CD4-positive, alpha-beta T cell treated with Interleukin-2 at 100 ng/mL for 4 hours (primary cell): Measurements from ENCODE around the gene A3GALT2.
"Not testable (repeated sequence)": the region's sequence is repeated elsewhere in the genome, so short reads cannot be mapped to it uniquely, and the experiment has no call there.

Source experiments
- DNase-seq: peaks from one replicate; pipeline ENCODE4 v3.0.0-alpha.2; 2020; ENCODE audit warnings: low spot score

A3GALT2 gene

GRCh38 chr1:33294071-33295010, 26.6 kb downstream of the A3GALT2 start:
- DNase-seq, result no peak

DNA sequence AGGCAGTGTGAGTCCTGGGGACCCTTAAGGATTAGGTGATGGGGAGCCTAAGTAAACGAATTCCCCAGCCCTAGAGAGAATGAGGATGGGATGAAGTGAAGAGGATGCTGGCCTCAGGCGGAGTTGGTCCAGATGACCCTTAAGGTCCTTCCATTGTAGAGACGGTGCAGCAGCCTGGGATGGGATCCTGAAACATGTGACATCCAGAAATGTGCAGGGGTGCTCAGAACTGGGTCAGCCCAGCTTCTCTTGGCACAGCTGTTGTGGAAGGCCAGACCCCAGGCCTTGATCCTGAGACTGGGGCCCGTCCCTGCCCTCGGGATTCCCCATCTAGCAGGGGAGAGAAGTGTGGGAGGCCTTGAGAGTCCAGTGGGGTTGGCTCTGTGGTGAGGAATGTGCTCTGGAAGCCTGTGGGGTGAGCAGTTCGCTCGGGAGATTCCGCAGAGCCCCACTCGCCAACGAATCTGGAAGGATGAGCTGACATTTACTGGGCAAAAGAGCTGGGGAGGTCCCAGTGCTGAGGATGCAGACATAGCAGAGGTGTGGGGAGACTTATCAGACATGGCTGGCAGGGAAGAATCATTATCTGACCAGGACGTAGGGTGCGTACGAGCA, 28.1 kb downstream of the A3GALT2 start:
- DNase-seq, result no peak

DNA sequence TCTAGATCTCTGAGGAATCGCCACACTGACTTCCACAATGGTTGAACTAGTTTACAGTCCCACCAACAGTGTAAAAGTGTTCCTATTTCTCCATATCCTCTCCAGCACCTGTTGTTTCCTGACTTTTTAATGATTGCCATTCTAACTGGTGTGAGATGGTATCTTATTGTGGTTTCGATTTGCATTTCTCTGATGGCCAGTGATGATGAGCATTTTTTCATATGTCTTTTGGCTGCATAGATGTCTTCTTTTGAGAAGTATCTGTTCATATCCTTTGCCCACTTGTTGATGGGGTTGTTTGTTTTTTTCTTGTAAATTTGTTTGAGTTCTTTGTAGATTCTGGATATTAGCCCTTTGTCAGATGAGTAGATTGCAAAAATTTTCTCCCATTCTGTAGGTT, 30.3 kb downstream of the A3GALT2 start:
- DNase-seq, result not testable (repeated sequence)

GRCh38 chr1:33289858-33290154, 31.1 kb downstream of the A3GALT2 start:
- no peak for DNase-seq

GRCh38 chr1:33288976-33289857, 31.7 kb downstream of the A3GALT2 start:
- DNase-seq, result no peak

DNA sequence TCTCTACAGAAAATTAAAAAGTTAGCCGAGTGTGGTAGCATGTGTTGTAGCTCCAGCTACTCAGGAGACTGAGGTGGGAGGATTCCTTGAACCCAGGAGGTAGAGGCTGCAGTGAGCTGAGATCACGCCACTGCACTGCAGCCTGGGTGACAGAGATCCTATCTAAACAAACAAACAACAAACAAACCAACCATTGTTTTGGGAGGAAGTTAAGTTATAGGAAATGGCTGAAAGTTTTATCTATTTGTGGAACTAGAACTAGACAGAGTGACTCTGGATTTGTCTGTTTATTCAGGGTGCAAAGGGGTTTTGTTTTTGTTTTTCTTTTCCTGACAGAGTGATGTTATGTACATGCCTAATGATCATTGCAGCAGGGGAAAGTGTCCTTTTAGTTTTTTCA, 33.6 kb downstream of the A3GALT2 start:
- DNase-seq, result no peak

- DNase-seq, result no peak
These were observed 34.3 kb downstream of the A3GALT2 start for GRCh38 chr1:33286451-33287185.

DNA sequence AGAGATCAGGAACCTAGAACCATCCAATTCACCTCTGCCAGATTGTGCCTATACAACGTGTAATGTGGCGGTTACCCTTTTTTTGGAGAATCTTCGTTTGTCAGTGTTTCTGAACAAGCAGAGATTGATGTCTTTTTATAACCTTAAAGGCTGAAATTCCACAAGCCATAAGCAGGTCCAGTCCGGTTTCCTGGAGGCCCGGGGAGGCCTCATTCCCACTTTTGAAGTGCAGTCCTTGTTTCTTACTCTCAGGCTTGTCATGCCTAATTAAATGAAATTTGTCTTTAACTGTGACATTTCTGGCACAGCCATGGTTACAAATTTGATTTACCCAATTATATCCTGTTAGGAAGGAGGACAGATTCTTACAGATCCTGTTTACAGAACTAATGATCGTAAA, 36.8 kb downstream of the A3GALT2 start:
- no peak for DNase-seq

GRCh38 chr1:33282791-33283190, 38.1 kb downstream of the A3GALT2 start:
- no peak for DNase-seq

DNA sequence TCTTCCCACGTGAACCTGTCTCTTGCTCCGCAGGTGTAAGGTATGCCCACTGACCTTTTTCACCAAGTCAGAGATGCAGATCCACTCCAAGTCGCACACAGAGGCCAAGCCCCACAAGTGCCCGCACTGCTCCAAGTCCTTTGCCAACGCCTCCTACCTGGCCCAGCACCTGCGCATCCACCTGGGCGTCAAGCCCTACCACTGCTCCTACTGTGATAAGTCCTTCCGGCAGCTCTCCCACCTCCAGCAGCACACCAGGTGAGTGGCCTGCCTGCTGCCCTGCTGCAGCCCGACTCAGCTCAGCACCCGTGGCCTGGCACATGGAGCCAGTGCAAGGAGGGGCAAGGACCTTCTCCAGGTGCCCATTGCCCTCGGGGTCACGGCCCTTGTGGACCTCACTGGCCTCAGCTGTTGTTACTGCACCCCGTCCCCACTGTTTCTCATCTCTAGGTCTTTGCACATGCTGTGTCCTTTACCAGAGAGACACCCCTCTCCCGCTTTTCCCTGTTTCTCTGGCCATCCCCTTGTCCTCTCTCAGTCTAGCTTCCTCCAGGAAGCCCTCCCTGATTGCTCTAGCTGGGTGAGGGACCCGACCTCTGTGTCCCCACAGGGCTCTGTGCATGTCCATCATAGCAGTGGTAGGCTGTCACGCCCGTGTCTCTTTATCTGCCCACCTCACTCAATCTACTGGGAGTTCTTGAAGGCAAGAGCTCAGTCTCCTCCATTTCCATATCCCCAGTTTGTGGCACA, 39.2 kb downstream of the A3GALT2 start:
- DNase-seq, result no peak

GRCh38 chr1:33280091-33280661, 40.7 kb downstream of the A3GALT2 start:
- no peak for DNase-seq

- DNase-seq, result no peak
These were observed 43.3 kb downstream of the A3GALT2 start for GRCh38 chr1:33277488-33278084.

DNA sequence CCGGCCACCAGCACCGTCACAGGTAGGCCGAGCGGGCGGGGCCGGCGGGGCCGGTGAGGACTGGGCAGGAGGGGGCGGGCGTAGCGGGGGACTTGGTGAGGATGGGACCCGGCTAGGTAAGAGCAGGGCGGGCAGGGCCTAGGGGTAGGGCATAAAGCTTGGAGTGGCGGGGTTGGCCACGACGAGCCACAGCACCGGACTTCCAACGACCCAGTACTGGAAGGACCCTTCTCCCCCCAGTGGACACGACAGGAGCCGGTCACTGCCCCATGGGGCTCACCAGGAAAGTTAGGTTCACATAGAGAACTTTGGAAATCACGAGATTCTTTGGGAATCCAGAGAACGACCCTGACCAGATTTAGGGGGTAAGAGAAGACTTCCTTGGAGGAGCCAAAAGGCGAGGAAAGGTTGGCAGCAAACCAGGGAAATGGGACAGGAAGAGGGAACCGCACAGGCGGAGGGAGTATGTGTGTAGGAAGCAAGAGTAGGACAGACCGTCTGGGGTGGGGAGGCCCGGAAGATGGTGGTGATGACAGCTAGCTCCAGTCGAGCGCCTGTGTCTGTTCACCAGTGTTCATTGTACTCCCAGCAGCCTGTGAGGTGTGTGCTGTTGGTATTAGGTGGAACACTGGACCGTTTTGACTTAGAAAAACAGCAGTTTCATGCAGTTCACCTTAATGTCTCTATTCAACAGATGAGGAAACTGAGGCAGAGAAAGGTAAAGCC, 44.2 kb downstream of the A3GALT2 start:
- no peak for DNase-seq

DNA sequence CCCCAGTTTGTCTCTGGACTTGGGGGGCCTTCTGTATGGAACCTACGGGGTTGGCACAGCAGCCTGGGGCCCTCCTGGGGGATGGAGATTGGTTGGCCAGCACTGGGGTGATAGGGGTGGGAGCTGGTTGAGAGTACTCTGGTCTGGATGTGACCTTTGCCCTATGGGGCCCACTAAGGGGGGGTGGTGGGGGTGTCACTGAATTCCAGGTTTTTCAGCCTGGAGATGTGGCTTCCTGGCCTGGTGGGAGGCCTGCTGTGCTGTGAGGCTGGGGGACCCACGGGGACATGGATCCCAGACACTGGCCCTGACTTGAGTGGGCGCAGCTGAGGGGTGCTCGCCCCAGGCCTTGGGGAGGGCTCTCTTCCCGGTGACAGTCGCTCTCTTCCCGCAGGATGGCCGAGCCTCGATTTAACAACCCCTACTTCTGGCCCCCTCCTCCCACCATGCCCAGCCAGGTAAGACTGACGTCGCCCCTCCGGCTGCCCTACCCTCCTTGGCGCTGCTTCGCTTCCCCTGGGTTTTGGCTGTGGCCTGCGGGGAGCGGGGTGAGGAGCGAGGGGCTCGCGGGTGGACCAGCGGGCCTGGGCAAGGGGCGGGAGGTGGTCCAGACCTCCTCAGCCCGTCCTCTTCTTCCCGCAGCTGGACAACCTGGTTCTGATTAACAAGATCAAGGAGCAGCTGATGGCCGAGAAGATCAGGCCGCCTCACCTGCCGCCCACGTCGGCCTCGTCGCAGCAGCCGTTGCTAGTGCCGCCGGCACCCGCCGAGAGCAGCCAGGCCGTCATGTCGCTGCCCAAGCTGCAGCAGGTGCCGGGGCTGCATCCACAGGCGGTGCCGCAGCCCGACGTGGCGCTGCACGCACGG, 45.0 kb downstream of the A3GALT2 start:
- DNase-seq, result no peak

DNA sequence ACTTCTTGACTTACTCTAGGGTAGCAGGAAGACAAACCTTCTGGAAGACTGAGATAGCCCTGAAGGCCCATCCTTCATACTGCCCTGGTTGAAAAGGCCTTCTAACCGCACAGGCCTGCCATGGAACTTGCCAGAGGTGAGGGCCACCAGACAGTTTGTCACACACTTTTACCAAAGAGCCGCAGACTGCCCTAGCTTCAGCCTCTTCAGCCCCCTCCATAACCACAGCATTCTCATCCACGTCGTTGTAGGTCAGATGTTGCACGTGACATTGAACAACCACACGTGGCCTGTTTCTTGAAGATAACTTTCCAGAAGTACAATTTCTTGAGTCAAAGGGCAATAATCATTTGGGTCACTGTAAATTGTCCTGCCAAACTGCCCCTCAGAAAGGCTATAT, 45.7 kb downstream of the A3GALT2 start:
- DNase-seq, result no peak

GRCh38 chr1:33274446-33274845, 46.5 kb downstream of the A3GALT2 start:
- DNase-seq, result no peak

- DNase-seq, result no peak
These were observed 46.9 kb downstream of the A3GALT2 start for GRCh38 chr1:33273961-33274371.

DNA sequence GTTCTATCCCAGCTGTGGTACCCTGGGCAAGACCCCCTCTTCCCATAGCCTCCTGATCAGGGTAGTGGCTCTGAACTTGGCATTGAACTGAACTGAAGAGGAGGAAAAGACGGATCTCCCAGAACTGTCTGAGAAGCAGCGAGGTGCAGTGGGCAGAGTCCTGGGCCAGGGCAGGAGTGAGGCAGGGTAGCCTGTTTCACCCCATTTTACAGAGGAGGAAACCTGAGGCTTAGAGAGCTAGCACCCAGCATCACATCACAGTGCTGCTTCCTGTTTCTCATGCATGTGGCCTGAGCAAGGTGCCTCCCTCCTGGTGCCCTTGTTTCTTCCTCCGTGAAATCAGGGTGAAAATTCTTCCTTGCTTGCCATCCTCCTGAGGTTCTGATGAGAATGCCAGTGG, 47.5 kb downstream of the A3GALT2 start:
- peak; percentile 28 for DNase-seq

DNA sequence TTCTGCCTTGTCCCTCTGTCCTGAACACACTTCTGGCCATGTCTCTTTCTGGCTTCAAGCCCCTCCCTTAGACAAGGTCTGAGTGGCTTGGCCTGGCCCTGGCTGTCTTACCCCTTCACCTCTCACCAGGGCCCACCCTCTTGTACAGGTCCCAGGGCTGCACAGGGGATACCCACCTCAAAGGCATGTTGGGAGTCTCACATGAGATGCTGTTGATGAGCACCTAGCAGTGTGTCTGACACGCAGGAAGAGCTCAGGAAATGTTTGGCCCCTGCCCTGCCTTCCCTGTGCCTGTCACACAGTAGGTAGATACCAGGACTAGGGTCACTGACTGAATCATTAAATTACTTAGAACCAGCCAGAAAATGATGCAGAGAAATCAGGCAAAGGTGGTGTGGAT, 48.0 kb downstream of the A3GALT2 start:
- DNase-seq, result no peak
